SU-DHL-6 (cell line): Measurements from ENCODE around the gene LAMA2.

Experiments used
- H2AFZ ChIP-seq: fragments of 200-600 bp; sonication (generic); 2 replicates; pipeline ENCODE4 v1.6.1; 2014; ENCODE audit warnings: low read depth, mild to moderate bottlenecking, moderate library complexity, mixed read lengths, antibody characterized with exemption, low read length; ENCODE audit not compliant: severe bottlenecking
- H3F3A ChIP-seq: fragments of 200-600 bp; shearing (Covaris generic); 2 replicates; pipeline ENCODE4 v1.6.0; 2016; ENCODE audit warnings: antibody characterized with exemption, mild to moderate bottlenecking; ENCODE audit not compliant: insufficient read depth
- H3K27ac ChIP-seq: fragments of 200-600 bp; sonication (generic); 2 replicates; pipeline ENCODE4 v1.5.1; 2016; ENCODE audit warnings: low read depth, mild to moderate bottlenecking, low read length, moderate library complexity, mixed read lengths
- H3K27me3 ChIP-seq: fragments of 200-600 bp; sonication (generic), shearing (Covaris generic); 2 replicates; pipeline ENCODE4 v1.6.0; 2014; ENCODE audit warnings: mild to moderate bottlenecking, low read length
- H3K36me3 ChIP-seq: fragments of 200-600 bp; sonication (generic); 2 replicates; pipeline ENCODE4 v1.6.1; 2014; ENCODE audit warnings: mild to moderate bottlenecking, low read length, mixed read lengths
- H3K4me2 ChIP-seq: fragments of 300-600, 200-600 bp; shearing (Covaris generic), sonication (generic); 2 replicates; pipeline ENCODE4 v1.6.0; 2014; ENCODE audit warnings: low read length, low read depth, mild to moderate bottlenecking; ENCODE audit not compliant: poor library complexity, severe bottlenecking
- H3K4me3 ChIP-seq: fragments of 200-600 bp; sonication (generic); 2 replicates; pipeline ENCODE4 v1.5.1; 2014; ENCODE audit warnings: antibody characterized with exemption, low read length, mild to moderate bottlenecking, mixed read lengths; ENCODE audit not compliant: insufficient read depth, poor library complexity, severe bottlenecking
- H3K79me2 ChIP-seq: fragments of 200-600 bp; sonication (generic); 2 replicates; pipeline ENCODE4 v1.6.1; 2014; ENCODE audit warnings: mild to moderate bottlenecking, low read length, moderate library complexity; ENCODE audit not compliant: insufficient read depth
- H3K9ac ChIP-seq: fragments of 200-600 bp; sonication (generic); 2 replicates; pipeline ENCODE4 v1.7.0; 2014; ENCODE audit warnings: mild to moderate bottlenecking, low read length
- H3K9me2 ChIP-seq: fragments of 200-600 bp; sonication (generic); replicated peaks from 2 replicates; pipeline ENCODE4 v1.6.1; 2014; ENCODE audit warnings: low read length; ENCODE audit not compliant: insufficient read depth
- H3K9me3 ChIP-seq: fragments of 200-600 bp; sonication (generic); 2 replicates; pipeline ENCODE4 v1.6.1; 2014; ENCODE audit warnings: low read length, mixed read lengths; ENCODE audit not compliant: insufficient read depth
- H4K20me1 ChIP-seq: fragments of 200-600 bp; sonication (generic); 2 replicates; pipeline ENCODE4 v1.6.1; 2014; ENCODE audit warnings: low read depth, mild to moderate bottlenecking, antibody characterized with exemption, low read length, moderate library complexity, mixed read lengths
- EZH2phosphoT487 ChIP-seq: fragments of 200-600 bp; sonication (generic), shearing (Covaris generic); conservative IDR thresholded peaks from 2 replicates; pipeline ENCODE4 v1.6.1; 2018; ENCODE audit warnings: mild to moderate bottlenecking, antibody characterized with exemption, low read length, moderate library complexity, mixed read lengths
- TF ChIP-seq, protein P1 (sequence below): fragments of 200-600 bp; sonication (generic); IDR thresholded peaks from one replicate; pipeline ENCODE4 v1.5.1; 2017; ENCODE audit warnings: antibody characterized with exemption, mild to moderate bottlenecking, low read length, moderate library complexity; ENCODE audit not compliant: insufficient read depth, poor library complexity, severe bottlenecking

The LAMA2 gene

DNA sequence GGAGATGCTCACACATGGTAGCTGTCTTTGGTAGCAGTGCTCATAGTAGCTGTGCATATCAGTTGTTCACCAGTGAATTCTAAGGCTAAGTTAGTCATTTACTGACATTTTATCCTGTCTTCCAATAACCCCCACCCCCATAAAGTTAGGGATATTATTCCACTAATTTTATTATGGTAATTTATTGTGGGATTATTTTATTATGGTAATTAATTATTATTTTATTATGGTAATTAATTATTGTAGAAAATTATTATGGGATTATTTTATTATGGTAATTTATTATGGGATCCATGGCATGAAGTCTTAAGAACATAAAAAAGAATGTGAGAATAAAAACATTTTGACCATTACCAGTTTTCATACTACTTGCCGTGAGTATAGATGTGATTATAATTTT is 406.5 kb downstream of the LAMA2 start:
- H3K9me3 ChIP-seq = no peaks in the 10 kb centered on the region
- H3K79me2 ChIP-seq = no peaks in the 10 kb centered on the region
- no peak overlapping the region for H3K27ac ChIP-seq
- H3F3A ChIP-seq = no peaks in the 10 kb centered on the region
- no peak overlapping the region for H3K4me2 ChIP-seq
- H3K9me2 ChIP-seq = no peaks in the 10 kb centered on the region
- no peak overlapping the region for H3K9ac ChIP-seq
- TF ChIP-seq EZH2phosphoT487 = no peak
- TF ChIP-seq, protein P1, sequence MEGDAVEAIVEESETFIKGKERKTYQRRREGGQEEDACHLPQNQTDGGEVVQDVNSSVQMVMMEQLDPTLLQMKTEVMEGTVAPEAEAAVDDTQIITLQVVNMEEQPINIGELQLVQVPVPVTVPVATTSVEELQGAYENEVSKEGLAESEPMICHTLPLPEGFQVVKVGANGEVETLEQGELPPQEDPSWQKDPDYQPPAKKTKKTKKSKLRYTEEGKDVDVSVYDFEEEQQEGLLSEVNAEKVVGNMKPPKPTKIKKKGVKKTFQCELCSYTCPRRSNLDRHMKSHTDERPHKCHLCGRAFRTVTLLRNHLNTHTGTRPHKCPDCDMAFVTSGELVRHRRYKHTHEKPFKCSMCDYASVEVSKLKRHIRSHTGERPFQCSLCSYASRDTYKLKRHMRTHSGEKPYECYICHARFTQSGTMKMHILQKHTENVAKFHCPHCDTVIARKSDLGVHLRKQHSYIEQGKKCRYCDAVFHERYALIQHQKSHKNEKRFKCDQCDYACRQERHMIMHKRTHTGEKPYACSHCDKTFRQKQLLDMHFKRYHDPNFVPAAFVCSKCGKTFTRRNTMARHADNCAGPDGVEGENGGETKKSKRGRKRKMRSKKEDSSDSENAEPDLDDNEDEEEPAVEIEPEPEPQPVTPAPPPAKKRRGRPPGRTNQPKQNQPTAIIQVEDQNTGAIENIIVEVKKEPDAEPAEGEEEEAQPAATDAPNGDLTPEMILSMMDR = no peak
- H3K36me3 ChIP-seq = no peaks in the 10 kb centered on the region
- H3K27me3 ChIP-seq = no peaks in the 10 kb centered on the region; the same call in 1 of the 2 replicates
- no peak overlapping the region for H3K4me3 ChIP-seq
- no peak overlapping the region for H2AFZ ChIP-seq
- H4K20me1 ChIP-seq = no peaks in the 10 kb centered on the region

DNA sequence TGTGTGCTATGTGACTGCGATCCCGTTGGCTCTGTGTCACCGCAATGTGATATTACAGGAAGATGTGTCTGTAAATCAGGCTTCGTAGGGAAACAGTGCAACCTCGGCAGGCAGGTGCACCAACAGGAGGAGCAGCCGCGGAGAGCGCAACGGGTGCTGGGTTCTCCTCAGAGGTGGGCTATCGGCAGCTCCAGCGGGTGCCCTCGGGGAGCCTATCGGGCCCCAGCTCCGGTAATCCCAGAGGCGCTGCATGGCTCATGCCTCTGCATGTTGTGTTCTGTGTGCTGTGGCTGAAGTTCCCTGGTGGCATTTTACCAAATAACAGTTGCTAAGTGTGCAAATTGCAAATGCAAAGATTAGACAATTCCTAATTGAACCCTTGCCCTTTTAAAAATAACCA is 409.9 kb downstream of the LAMA2 start:
- Histone ChIP-seq H3K36me3 (no peaks in the 10 kb centered on the region), H3K9ac (no peak overlapping the region), H4K20me1 (no peaks in the 10 kb centered on the region), H2AFZ (no peak overlapping the region), H3K9me3 (no peaks in the 10 kb centered on the region), H3K79me2 (no peaks in the 10 kb centered on the region), H3K27ac (no peak overlapping the region), H3K4me2 (no peak overlapping the region), H3K9me2 (no peaks in the 10 kb centered on the region), H3F3A (no peaks in the 10 kb centered on the region), H3K4me3 (no peak overlapping the region), H3K27me3 (no peaks in the 10 kb centered on the region; the same call in 1 of the 2 replicates)
- TF ChIP-seq EZH2phosphoT487 = no peak
- TF ChIP-seq, protein P1 = no peak

DNA sequence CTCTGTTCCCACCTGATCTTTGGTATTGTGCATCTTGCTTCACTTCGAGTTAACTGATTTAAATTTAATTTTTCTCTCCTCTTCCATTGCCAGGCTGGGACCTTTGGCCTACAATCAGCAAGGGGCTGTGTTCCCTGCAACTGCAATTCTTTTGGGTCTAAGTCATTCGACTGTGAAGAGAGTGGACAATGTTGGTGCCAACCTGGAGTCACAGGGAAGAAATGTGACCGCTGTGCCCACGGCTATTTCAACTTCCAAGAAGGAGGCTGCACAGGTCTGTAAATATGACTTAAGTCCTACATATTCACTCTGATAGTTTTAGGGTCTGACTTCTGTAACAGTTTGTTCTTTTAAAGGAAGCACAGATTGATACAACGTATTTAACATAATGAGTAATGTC is 414.7 kb downstream of the LAMA2 start:
- Histone ChIP-seq H3F3A (no peaks in the 10 kb centered on the region), H3K9ac (no peak overlapping the region), H3K27ac (no peak overlapping the region), H3K79me2 (no peaks in the 10 kb centered on the region), H3K4me3 (no peak overlapping the region), H4K20me1 (no peaks in the 10 kb centered on the region), H3K36me3 (no peaks in the 10 kb centered on the region), H3K9me3 (no peaks in the 10 kb centered on the region), H3K9me2 (no peaks in the 10 kb centered on the region), H3K4me2 (no peak overlapping the region), H2AFZ (no peak overlapping the region), H3K27me3 (no peaks in the 10 kb centered on the region; the same call in 1 of the 2 replicates)
- TF ChIP-seq EZH2phosphoT487 = no peak
- TF ChIP-seq, protein P1 = no peak
